PC-9 (cell line): ENCODE data around the gene NPEPPS. TPM values are rescaled to one million over a fixed set of nuclear protein-coding genes. Genes with fewer than 3 reads are reported as not detected.
A peak's percentile ranks its signal among the peaks of the same experiment; 100 is the strongest.
"Not testable (repeated sequence)": the region's sequence is repeated elsewhere in the genome, so short reads cannot be mapped to it uniquely, and the experiment has no call there.

Experiments
- BruUV-seq: library from RNA; stranded (reverse); fragments of 400-500 nt; replicated peaks from 2 replicates; lab custom pipeline; 2021; lab: Mats Ljungman, UMichigan
- CTCF ChIA-PET: fragments of 300-600 bp; sonication (Branson Sonifier 250); formaldehyde crosslinking; loops from one replicate; lab custom pipeline; 2022; ENCODE audit warnings: antibody characterized with exemption; lab: Charles Lee
- POLR2A ChIA-PET: fragments of 300-600 bp; sonication (Branson Sonifier 250); formaldehyde crosslinking; loops from one replicate; lab custom pipeline; 2022; ENCODE audit warnings: antibody characterized with exemption; ENCODE audit not compliant: unreplicated experiment; lab: Charles Lee
- DNase-seq, 2 experiments: peaks; one replicate each; pipeline versions ENCODE4 v3.0.0 to v3.0.0-alpha.2; 2015 to 2022; ENCODE audit warnings: mixed read lengths in 1 of 2
- H2AFZ ChIP-seq: fragments of 200-600 bp; sonication (generic); 2 replicates; pipeline ENCODE4 v1.8.1; 2017; ENCODE audit warnings: antibody characterized with exemption
- H3F3A ChIP-seq: fragments of 200-600 bp; sonication (generic); 2 replicates; pipeline ENCODE4 v1.8.1; 2017; ENCODE audit warnings: antibody characterized with exemption, mild to moderate bottlenecking, low read depth; ENCODE audit not compliant: insufficient read depth
- H3K27ac ChIP-seq: fragments of 200-600 bp; sonication (generic); 2 replicates; pipeline ENCODE4 v1.6.1; 2016; ENCODE audit warnings: mixed run types
- H3K27me3 ChIP-seq: fragments of 200-600 bp; sonication (generic); 2 replicates; pipeline ENCODE4 v1.6.1; 2016; ENCODE audit warnings: low read depth, mixed run types; ENCODE audit not compliant: insufficient read depth
- H3K36me3 ChIP-seq: fragments of 200-600 bp; sonication (generic); 2 replicates; pipeline ENCODE4 v1.6.1; 2016; ENCODE audit warnings: low read depth, mixed run types
- H3K4me1 ChIP-seq: fragments of 200-600 bp; sonication (generic); replicated peaks from 2 replicates; pipeline ENCODE4 v1.6.1; 2016; ENCODE audit warnings: mixed run types; ENCODE audit not compliant: insufficient read depth
- H3K4me2 ChIP-seq: fragments of 200-600 bp; sonication (generic); 2 replicates; pipeline ENCODE4 v1.6.1; 2017; ENCODE audit warnings: mixed run types
- H3K4me3 ChIP-seq: fragments of 200-600 bp; sonication (generic); 2 replicates; pipeline ENCODE4 v1.6.1; 2016; ENCODE audit warnings: mixed run types
- H3K79me2 ChIP-seq: fragments of 200-600 bp; sonication (generic); 2 replicates; pipeline ENCODE4 v1.6.1; 2017; ENCODE audit warnings: low read depth, mixed run types
- H3K9me2 ChIP-seq: fragments of 200-600 bp; sonication (generic); 2 replicates; pipeline ENCODE4 v1.8.1; 2017; ENCODE audit warnings: mild to moderate bottlenecking; ENCODE audit not compliant: insufficient read depth
- H3K9me3 ChIP-seq: fragments of 200-600 bp; sonication (generic); 2 replicates; pipeline ENCODE4 v1.8.1; 2016; ENCODE audit warnings: low read depth; ENCODE audit not compliant: insufficient read depth
- H4K20me1 ChIP-seq: fragments of 200-600 bp; sonication (generic); 2 replicates; pipeline ENCODE4 v1.8.1; 2017; ENCODE audit not compliant: insufficient read depth
- intact Hi-C: fragments of 100-400 bp; cut with micrococcal nuclease; formaldehyde crosslinking; loops from one replicate; pipeline ENCODE4 v1.10.0; 2022; ENCODE audit not compliant: unreplicated experiment
- total RNA-seq: library from RNA; stranded (reverse); gene quantifications from 2 replicates; pipeline ENCODE4 v1.2.3, GENCODE V29; 2021
- TF ChIP-seq, protein P1 (sequence below): fragments of 200-600 bp; sonication (generic); conservative IDR thresholded peaks from 2 replicates; pipeline ENCODE4 v1.6.1; 2017; ENCODE audit warnings: mixed run types, antibody characterized with exemption, mild to moderate bottlenecking, moderate library complexity

Gene NPEPPS
- total RNA-seq, 1 experiment from 2014 or later, result 187 TPM

- CTCF ChIA-PET, result interaction anchor here (0.7 kb wide), 1 partner anchor 112 kb away, joined by 3 read pairs; no protein-coding TSS in a partner anchor
- H2AFZ ChIP-seq, H3K79me2 ChIP-seq, H3K9me3 ChIP-seq, H3K36me3 ChIP-seq, H3K9me2 ChIP-seq, H3K4me3 ChIP-seq, POLR2A ChIA-PET, H4K20me1 ChIP-seq, H3K27me3 ChIP-seq, BruUV-seq: not testable (repeated sequence)
- Histone ChIP-seq H3K27ac (peak overlapping the region; percentile 89), H3K4me2 (peak overlapping the region; percentile 74), H3F3A (peaks cover 30% of the 10 kb centered on the region), H3K4me1 (peaks cover 45% of the 10 kb centered on the region)
- DNase-seq, result peak; percentile 25 to 35
- intact Hi-C loops, result loop anchor here (5.0 kb wide), 1 partner anchor 112 kb away; no protein-coding TSS in a partner anchor
- TF ChIP-seq, protein P1, sequence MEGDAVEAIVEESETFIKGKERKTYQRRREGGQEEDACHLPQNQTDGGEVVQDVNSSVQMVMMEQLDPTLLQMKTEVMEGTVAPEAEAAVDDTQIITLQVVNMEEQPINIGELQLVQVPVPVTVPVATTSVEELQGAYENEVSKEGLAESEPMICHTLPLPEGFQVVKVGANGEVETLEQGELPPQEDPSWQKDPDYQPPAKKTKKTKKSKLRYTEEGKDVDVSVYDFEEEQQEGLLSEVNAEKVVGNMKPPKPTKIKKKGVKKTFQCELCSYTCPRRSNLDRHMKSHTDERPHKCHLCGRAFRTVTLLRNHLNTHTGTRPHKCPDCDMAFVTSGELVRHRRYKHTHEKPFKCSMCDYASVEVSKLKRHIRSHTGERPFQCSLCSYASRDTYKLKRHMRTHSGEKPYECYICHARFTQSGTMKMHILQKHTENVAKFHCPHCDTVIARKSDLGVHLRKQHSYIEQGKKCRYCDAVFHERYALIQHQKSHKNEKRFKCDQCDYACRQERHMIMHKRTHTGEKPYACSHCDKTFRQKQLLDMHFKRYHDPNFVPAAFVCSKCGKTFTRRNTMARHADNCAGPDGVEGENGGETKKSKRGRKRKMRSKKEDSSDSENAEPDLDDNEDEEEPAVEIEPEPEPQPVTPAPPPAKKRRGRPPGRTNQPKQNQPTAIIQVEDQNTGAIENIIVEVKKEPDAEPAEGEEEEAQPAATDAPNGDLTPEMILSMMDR, result peak; percentile 71
Measured at GRCh38 chr17:47500620-47501019, 30.3 kb upstream of the NPEPPS start.

DNA sequence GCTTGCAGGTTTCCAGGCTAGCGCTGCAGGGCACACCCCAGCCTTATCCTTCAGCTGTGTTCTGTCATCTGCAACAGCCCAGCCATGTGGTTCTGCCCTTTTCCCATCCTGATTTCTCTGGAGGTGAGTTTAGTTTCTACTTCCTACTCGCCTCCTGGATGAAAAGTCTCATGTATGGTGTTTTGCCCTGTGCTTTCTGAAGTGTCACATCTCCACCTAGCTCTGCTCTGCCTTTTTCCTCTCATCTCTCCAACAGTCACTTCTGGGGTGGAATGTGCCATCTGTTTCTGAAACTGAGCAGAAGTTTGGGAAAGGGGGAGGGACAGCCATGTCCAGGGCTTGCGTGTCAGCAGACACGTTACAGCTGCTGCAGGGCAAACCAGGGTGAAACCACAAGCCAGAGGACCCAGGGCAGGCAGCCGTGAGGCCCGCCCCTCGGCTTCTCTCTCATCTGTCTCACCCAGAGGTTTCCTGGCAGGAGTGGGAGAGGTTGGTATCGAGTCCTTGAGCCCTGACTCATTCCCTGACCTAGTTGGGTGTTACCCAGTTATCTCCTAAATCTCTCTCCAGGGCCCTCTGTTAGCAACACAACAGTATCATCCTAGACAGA, 28.7 kb upstream of the NPEPPS start:
- peak overlapping the region; percentile 74 for H3K4me2 ChIP-seq
- H3F3A ChIP-seq, result peaks cover 30% of the 10 kb centered on the region
- CTCF ChIA-PET, H4K20me1 ChIP-seq, H3K9me3 ChIP-seq, H2AFZ ChIP-seq, H3K9me2 ChIP-seq, H3K79me2 ChIP-seq, H3K27me3 ChIP-seq, H3K36me3 ChIP-seq: not testable (repeated sequence)
- peak overlapping the region; percentile 96 for H3K27ac ChIP-seq
- peaks cover 53% of the 10 kb centered on the region for H3K4me1 ChIP-seq
- POLR2A ChIA-PET, result interaction anchor here (0.6 to 0.7 kb wide), 2 partner anchors 11 to 147 kb away, joined by 3 read pairs; no protein-coding TSS in a partner anchor
- DNase-seq, result peak; percentile 73 to 81
- peak overlapping the region; percentile 38; the same call in 1 of the 2 replicates for H3K4me3 ChIP-seq
- TSS peak; percentile 92 for BruUV-seq
- intact Hi-C loops, result loop anchor here (5.0 kb wide), 1 partner anchor 110 kb away; no protein-coding TSS in a partner anchor

- intact Hi-C loops, result loop anchor here (5.0 kb wide), 1 partner anchor 109 kb away; no protein-coding TSS in a partner anchor
- H3K36me3 ChIP-seq, H3K27me3 ChIP-seq, H4K20me1 ChIP-seq, H3K9me3 ChIP-seq, CTCF ChIA-PET, H3K9me2 ChIP-seq, H3K79me2 ChIP-seq, H2AFZ ChIP-seq: not testable (repeated sequence)
- Histone ChIP-seq H3K4me1 (peaks cover 53% of the 10 kb centered on the region), H3K27ac (peak overlapping the region; percentile 96), H3K4me3 (peak overlapping the region; percentile 2; the same call in 1 of the 2 replicates), H3F3A (peaks cover 30% of the 10 kb centered on the region), H3K4me2 (peak overlapping the region; percentile 55)
- POLR2A ChIA-PET, result interaction anchor here (0.7 kb wide), 1 partner anchor 10 kb away, joined by 3 read pairs; no protein-coding TSS in a partner anchor
- DNase-seq, result peak; percentile 38 to 88
- BruUV-seq, result TSS peak; percentile 95
Measured at GRCh38 chr17:47502776-47503455, 28.0 kb upstream of the NPEPPS start.

GRCh38 chr17:47511701-47512146, 19.2 kb upstream of the NPEPPS start:
- H2AFZ ChIP-seq, H3K27me3 ChIP-seq, CTCF ChIA-PET, H3K36me3 ChIP-seq, intact Hi-C loops, H3K79me2 ChIP-seq, H3K9me3 ChIP-seq, H3K9me2 ChIP-seq, H4K20me1 ChIP-seq: not testable (repeated sequence)
- H3K4me3 ChIP-seq, result peak overlapping the region; percentile 29; the same call in 1 of the 2 replicates
- BruUV-seq, result TSS peak; percentile 72
- peaks cover 36% of the 10 kb centered on the region for H3F3A ChIP-seq
- peaks cover 44% of the 10 kb centered on the region for H3K4me1 ChIP-seq
- H3K4me2 ChIP-seq, result peak overlapping the region; percentile 76
- peak; percentile 44 to 78 for DNase-seq
- POLR2A ChIA-PET, result interaction anchor here (0.6 kb wide), 1 partner anchor 110 kb away, joined by 3 read pairs; no protein-coding TSS in a partner anchor
- peak overlapping the region; percentile 99 for H3K27ac ChIP-seq

DNA sequence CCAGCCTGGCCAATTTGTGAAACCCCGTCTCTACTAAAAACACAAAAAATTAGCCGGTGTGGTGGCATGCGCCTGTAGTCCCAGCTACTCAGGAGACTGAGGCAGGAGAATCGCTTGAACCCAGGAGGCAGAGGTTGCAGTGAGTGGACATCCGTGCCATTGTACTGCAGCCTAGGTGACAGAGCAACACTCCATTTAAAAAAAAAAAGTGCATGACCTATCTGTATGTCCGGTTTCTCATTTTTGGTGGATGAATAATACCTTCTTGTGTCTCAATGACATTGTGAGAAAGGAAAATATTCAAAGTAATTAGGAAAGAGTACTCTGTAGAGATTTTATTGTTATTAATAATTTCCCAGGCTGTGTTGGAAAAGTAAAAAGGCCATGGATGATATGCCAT, 17.6 kb upstream of the NPEPPS start:
- H3K9me3 ChIP-seq, H3K9me2 ChIP-seq, H3K36me3 ChIP-seq, H4K20me1 ChIP-seq, H3K79me2 ChIP-seq, POLR2A ChIA-PET, intact Hi-C loops, BruUV-seq, H2AFZ ChIP-seq, CTCF ChIA-PET, H3K27me3 ChIP-seq: not testable (repeated sequence)
- peak overlapping the region; percentile 69 for H3K4me2 ChIP-seq
- H3K27ac ChIP-seq, result peak overlapping the region; percentile 99
- DNase-seq, result peak; percentile 35 to 91
- H3K4me1 ChIP-seq, result peaks cover 44% of the 10 kb centered on the region
- peaks cover 36% of the 10 kb centered on the region for H3F3A ChIP-seq
- peak overlapping the region; percentile 14; the same call in 1 of the 2 replicates for H3K4me3 ChIP-seq

- CTCF ChIA-PET, H3K4me3 ChIP-seq, BruUV-seq, H3F3A ChIP-seq, H3K36me3 ChIP-seq, intact Hi-C loops, H3K79me2 ChIP-seq, DNase-seq, H4K20me1 ChIP-seq, H2AFZ ChIP-seq, POLR2A ChIA-PET, H3K9me2 ChIP-seq, H3K9me3 ChIP-seq, H3K27me3 ChIP-seq: not testable (repeated sequence)
- Histone ChIP-seq H3K4me1 (peaks cover 18% of the 10 kb centered on the region), H3K27ac (peak overlapping the region; percentile 49; the same call in 1 of the 2 replicates), H3K4me2 (0 out of 2 replicates have a peak overlapping the region, but pooled peaks have one; percentile 1)
Measured at GRCh38 chr17:47518880-47519279, 12.0 kb upstream of the NPEPPS start.
